Measurements from ENCODE around the gene ZNF710.
"Not testable (repeated sequence)": the region's sequence is repeated elsewhere in the genome, so short reads cannot be mapped to it uniquely, and the experiment has no call there.

The ZNF710 gene

GRCh38 chr15:90101130-90101968, 100.2 kb downstream of the ZNF710 start:
- no peak for DNase-seq (ENCODE audit: low read depth in 2 of 2, low spot score in 1 of 2)

GRCh38 chr15:90101969-90102890, 101.1 kb downstream of the ZNF710 start, which contains the start of gene IDH2:
IDH2 (minus strand) TSS chr15:90102468; CDS start chr15:90102390, 78 bp downstream.
- peak in 1 of 2 donors; percentile 46 for DNase-seq (ENCODE audit: low read depth in 2 of 2, low spot score in 1 of 2)

GRCh38 chr15:90103701-90104329, 102.7 kb downstream of the ZNF710 start:
- no peak for DNase-seq (ENCODE audit: low read depth in 2 of 2, low spot score in 1 of 2)

- DNase-seq (ENCODE audit: low read depth in 2 of 2, low spot score in 1 of 2): no peak
Measured at GRCh38 chr15:90104551-90104950, 103.4 kb downstream of the ZNF710 start.

- DNase-seq (ENCODE audit: low read depth in 2 of 2, low spot score in 1 of 2): no peak
Measured at GRCh38 chr15:90105521-90105920, 104.4 kb downstream of the ZNF710 start.

- DNase-seq (ENCODE audit: low read depth in 2 of 2, low spot score in 1 of 2): no peak
Measured at GRCh38 chr15:90106522-90107117, 105.5 kb downstream of the ZNF710 start.

- DNase-seq (ENCODE audit: low read depth in 2 of 2, low spot score in 1 of 2): not testable (repeated sequence)
Measured at GRCh38 chr15:90108038-90108437, 106.9 kb downstream of the ZNF710 start.

- DNase-seq (ENCODE audit: low read depth in 2 of 2, low spot score in 1 of 2): not testable (repeated sequence)
Measured at GRCh38 chr15:90109163-90109751, 108.1 kb downstream of the ZNF710 start.

- DNase-seq (ENCODE audit: low read depth in 2 of 2, low spot score in 1 of 2): no peak
Measured at GRCh38 chr15:90113166-90113565, 112.0 kb downstream of the ZNF710 start.

- no peak for DNase-seq (ENCODE audit: low read depth in 2 of 2, low spot score in 1 of 2)
Measured at GRCh38 chr15:90114451-90114901, 113.4 kb downstream of the ZNF710 start.

GRCh38 chr15:90115783-90116182, 114.7 kb downstream of the ZNF710 start:
- no peak for DNase-seq (ENCODE audit: low read depth in 2 of 2, low spot score in 1 of 2)

- DNase-seq (ENCODE audit: low read depth in 2 of 2, low spot score in 1 of 2): no peak
Measured at GRCh38 chr15:90119367-90119766, 118.2 kb downstream of the ZNF710 start.

GRCh38 chr15:90121086-90121485, 120.0 kb downstream of the ZNF710 start:
- DNase-seq (ENCODE audit: low read depth in 2 of 2, low spot score in 1 of 2): no peak

- no peak for DNase-seq (ENCODE audit: low read depth in 2 of 2, low spot score in 1 of 2)
Measured at GRCh38 chr15:90124507-90124906, 123.4 kb downstream of the ZNF710 start.

- no peak for DNase-seq (ENCODE audit: low read depth in 2 of 2, low spot score in 1 of 2)
Measured at GRCh38 chr15:90126022-90126421, 124.9 kb downstream of the ZNF710 start.

- no peak for DNase-seq (ENCODE audit: low read depth in 2 of 2, low spot score in 1 of 2)
Measured at GRCh38 chr15:90126596-90127435, 125.7 kb downstream of the ZNF710 start.

GRCh38 chr15:90130291-90130690, 129.2 kb downstream of the ZNF710 start:
- no peak for DNase-seq (ENCODE audit: low read depth in 2 of 2, low spot score in 1 of 2)
